Activated CD8-positive, alpha-beta memory T cell treated with anti-CD3 and anti-CD28 coated beads for 48 hours (primary cell): ENCODE results near the gene ABO.
"Not testable (repeated sequence)": the region's sequence is repeated elsewhere in the genome, so short reads cannot be mapped to it uniquely, and the experiment has no call there.

Experiments used
- DNase-seq, 3 experiments: peaks; one replicate each; pipeline ENCODE4 v3.0.0-alpha.2; 2020; ENCODE audit warnings: low read depth in 2 of 3, low spot score in 2 of 3

Gene ABO

DNA sequence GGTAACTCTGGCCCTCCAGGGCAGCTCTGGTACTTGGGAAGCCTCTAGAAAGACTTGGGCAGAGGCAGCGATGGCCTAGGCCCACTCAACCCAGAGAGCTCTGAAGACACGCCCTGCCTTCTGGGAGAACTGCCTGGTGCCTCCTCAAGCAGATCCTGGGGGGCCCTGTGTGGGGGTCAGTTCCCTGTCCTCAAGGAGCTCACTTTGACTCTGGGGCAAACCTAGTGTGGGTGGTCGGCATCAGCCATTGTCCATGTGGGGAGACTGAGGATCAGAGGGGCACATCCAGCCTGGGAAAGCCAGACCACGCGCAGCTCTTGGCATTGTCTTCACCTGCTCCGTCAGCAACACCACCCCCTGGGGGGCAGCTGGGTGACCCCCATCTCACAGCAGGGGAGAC is 28.0 kb downstream of the ABO start:
- no peak for DNase-seq

DNA sequence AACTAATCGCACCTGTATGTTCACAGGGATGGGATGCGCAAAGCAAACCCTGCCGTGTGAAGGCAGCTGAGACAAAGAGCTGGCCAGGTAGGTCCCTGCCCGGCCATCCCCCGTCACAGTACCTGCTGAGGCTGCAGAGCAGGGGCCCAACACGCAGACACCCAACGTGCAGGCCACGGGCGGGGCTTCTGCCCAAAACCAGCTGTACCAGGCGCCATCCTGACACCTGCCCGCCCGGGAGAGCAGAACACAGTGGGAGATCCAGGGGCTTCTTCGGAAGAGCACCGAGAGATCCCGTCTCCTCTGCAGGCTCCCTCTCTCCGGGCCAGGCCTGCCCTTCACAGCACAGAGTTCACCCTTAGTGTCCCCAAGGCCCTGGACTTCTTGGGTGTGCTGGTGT is 28.4 kb downstream of the ABO start:
- no peak for DNase-seq

GRCh38 chr9:133242991-133243390 is 32.0 kb downstream of the ABO start:
- DNase-seq: no peak

GRCh38 chr9:133242241-133242640 is 32.8 kb downstream of the ABO start:
- DNase-seq: no peak

GRCh38 chr9:133239533-133240090 is 35.4 kb downstream of the ABO start:
- no peak for DNase-seq

DNA sequence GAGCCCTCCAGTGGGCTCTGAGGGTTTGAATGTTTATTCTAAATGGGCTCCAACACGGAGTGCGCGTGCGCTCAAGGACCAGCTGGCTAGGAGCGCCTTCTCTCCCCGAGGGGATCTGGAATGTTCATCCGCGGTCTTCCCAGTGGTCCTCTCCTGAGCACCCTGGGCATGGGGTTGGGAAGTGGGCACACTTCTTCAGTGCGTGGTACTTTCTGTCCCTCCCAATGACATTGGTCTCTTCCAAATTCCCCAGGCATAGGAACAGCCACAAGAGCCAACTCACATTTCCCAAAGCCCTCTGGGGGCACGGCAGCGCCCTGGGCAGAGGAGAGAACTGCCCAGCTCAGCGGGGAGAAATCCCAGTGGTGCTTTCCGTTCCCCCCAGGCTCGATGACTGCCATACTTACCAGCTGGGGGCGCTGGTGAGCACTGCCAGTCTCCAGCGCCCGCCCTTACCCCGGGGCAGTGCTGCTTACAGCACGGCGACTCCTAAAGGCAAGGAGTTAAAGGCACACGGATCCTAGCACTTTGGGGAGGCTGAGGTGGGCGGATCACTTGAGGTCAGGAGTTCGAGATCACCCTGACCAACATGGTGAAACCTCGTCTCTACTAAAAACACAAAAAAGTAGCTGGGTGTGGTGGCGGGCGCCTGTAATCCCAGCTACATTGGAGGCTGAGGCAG is 36.0 kb downstream of the ABO start:
- DNase-seq: peak; percentile 35 to 63 (median 45)

GRCh38 chr9:133238272-133238850 is 36.6 kb downstream of the ABO start:
- DNase-seq: no peak

GRCh38 chr9:133237035-133237731 is 37.8 kb downstream of the ABO start:
- no peak for DNase-seq

DNA sequence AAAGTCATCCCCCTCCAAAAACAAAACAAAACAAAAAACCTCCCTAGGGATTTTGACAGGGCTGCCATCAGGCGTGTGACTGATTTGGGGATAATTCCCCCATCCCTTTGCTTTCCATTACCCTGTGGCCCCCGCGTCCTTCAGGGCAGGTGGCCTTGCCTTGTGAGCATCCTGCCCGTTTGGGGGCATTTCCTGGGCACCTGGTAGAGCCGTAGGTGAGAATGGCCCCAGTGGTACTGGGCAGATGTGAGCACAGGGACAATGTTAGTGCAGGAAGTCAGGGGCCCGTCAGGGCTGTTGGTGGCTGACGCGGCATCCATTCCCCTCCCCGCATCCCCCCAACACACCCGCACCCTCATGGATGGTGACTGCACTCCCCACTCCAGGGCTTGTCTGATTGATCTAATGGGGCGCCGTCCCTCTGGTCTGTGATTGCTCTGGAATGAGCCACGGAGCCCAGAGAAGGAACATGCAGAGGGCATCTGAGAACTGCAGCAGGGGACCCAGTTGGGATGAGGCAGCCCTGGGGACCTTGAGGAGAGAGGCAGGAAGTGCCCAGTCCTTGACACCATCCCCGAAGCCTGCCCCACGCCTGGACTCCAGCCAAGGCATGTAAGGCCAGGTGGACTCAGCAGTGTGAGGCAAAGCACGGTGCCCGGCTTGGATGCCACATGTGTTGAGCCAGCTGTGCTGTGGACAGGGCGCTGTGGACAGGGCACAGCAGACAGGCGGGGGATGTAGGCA is 38.5 kb downstream of the ABO start:
- DNase-seq: not testable (repeated sequence)

GRCh38 chr9:133235549-133236222 is 39.3 kb downstream of the ABO start:
- no peak for DNase-seq

DNA sequence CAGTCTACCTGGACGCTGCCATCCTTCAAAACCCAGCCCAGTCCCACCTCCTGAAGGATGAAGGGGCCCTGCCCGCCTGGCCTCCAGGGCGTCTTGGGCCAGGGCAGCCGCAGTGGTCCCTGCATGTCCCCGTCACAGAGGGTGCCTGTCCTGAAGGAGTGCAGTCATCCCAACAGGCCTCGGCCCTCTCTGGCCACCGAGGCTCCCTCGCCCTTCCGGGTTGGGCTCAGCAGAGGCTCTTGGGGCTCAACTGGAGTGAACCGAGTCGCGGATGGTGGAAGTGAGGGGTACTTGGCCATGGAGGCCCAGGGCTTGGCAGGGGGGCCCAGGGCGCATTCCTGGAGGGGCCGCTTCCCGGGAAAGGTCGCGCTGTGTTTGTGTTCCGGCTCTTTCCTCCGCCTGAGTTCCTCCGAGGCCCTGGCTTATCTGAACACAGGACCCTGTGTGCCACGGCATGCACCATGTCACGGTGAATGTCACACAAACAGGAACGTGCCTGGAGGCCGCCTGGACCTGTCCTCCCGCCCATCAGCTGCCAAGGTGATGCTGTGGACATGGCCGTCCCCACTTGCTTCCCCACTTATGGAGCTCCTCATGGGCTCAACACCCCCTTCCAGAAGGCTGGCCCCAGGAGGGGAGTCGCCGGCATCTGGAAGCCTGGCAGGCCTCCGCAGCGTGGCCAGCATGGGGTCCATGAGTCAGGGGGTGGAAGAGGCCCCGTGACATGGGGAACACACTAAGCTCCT is 40.3 kb downstream of the ABO start:
- no peak for DNase-seq

- no peak for DNase-seq
These were observed 41.1 kb downstream of the ABO start for GRCh38 chr9:133233681-133234432.

GRCh38 chr9:133231934-133232568 is 43.0 kb downstream of the ABO start:
- DNase-seq: not testable (repeated sequence)

DNA sequence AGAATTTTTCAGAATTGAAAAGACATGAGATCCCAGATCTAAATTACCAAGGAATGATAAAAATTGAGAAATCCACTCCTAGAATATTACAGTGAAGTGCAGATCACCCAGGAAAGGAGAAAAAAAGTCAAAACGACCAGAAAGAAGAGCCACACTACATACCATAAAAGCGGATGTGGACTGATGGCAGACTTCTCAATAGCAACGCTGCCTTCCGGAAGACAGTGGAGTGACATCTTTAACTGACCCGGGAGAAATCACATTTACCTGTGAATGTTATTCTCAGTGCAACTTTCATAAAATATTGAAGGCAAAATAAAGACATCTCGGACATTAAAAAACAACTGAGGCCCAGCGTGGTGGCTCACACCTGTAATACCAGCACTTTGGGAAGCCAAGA is 44.5 kb downstream of the ABO start:
- DNase-seq: not testable (repeated sequence)

DNA sequence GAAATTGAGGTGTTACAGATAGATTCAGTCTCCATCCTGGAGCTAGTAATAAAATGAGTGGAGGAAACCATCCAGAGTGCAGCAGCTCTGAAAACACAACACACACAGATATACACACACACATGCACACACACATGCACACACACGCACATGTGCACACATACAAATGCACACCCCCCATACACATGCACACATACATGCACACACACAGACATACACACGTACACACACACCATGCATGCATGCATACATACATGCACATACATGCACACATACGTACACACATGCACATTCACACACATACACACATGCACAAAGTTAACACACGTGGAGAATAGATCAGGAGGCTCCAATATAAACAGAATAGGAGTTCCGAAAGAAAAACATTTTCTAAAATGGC is 44.9 kb downstream of the ABO start:
- DNase-seq: no peak

DNA sequence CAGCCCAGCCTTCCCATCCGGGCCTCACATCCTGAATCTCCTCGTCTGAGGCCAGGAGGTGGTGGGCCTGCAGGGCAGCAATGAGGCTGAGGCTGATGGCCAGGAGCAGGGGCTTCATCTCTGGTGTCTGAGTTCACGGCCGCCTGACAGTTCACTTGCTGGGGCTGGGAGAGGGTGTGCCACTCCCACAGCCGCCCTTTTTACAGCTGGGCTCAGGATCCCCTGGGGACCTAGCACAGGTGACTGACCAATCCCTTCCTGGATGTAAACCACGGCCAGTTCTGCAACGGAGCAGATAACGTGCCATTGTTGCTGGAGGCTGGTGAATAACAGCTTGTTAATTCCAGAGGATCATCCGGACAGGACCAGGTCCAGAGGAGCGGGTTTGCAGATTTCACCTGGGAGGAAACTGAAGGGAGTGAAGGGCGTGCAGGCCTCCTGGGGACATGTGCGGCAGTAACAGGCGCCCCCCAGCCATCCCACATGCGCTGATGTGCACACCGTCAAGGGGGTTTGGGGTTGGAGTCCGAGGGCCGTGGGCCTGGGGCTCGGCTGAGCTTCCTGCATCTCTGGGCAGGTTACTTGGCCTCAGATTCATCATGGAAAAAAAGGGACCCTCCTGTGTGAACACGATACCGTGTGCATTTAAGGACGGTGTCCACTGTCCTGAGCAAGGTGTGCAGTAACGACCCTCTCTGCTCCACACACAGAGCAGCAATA is 46.4 kb downstream of the ABO start:
- not testable (repeated sequence) for DNase-seq

DNA sequence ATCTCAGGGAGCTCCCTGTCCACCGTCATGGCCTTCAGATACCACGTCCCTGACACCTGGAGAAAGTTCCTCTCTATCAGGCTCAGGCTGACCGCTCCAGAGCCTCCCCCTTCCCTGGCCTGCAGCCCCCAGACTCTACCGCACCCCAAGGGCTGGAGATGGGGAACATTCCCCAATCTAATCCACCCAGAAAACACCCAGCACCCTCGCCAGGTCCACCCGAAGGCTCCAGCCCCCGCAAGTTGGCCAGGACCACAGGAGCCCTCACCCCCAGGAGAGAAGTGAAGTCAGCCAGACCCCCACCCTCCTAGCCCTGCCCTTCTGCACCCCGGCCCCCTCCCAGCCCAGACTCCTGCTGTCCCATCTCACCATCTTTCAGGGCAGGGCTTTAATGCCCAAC is 47.0 kb downstream of the ABO start:
- not testable (repeated sequence) for DNase-seq

- DNase-seq: no peak
These were observed 47.6 kb downstream of the ABO start for GRCh38 chr9:133227242-133227860.
